ENCODE results near the gene SWT1.

The SWT1 gene

GRCh38 chr1:185289880-185290279 is 132.9 kb downstream of the SWT1 start:
- DNase-seq (ENCODE audit: low read depth), result no peak

GRCh38 chr1:185291159-185291558 is 134.2 kb downstream of the SWT1 start:
- DNase-seq (ENCODE audit: low read depth), result no peak

- no peak for DNase-seq (ENCODE audit: low read depth)
Observed at GRCh38 chr1:185291652-185292051, 134.7 kb downstream of the SWT1 start.

GRCh38 chr1:185292237-185292636 is 135.3 kb downstream of the SWT1 start:
- DNase-seq (ENCODE audit: low read depth), result no peak

- no peak for DNase-seq (ENCODE audit: low read depth)
Observed at GRCh38 chr1:185293967-185294542, 137.1 kb downstream of the SWT1 start.

GRCh38 chr1:185295091-185295490 is 138.1 kb downstream of the SWT1 start:
- no peak for DNase-seq (ENCODE audit: low read depth)

GRCh38 chr1:185297982-185298381 is 141.0 kb downstream of the SWT1 start:
- no peak for DNase-seq (ENCODE audit: low read depth)

GRCh38 chr1:185300152-185300551 is 143.2 kb downstream of the SWT1 start:
- no peak for DNase-seq (ENCODE audit: low read depth)

- no peak for DNase-seq (ENCODE audit: low read depth)
Observed at GRCh38 chr1:185305419-185305818, 148.5 kb downstream of the SWT1 start.

- DNase-seq (ENCODE audit: low read depth), result no peak
Observed at GRCh38 chr1:185308126-185308525, 151.2 kb downstream of the SWT1 start.

- DNase-seq (ENCODE audit: low read depth), result no peak
Observed at GRCh38 chr1:185309566-185309965, 152.6 kb downstream of the SWT1 start.

GRCh38 chr1:185311589-185312225 is 154.7 kb downstream of the SWT1 start:
- no peak for DNase-seq (ENCODE audit: low read depth)

- no peak for DNase-seq (ENCODE audit: low read depth)
Observed at GRCh38 chr1:185312361-185313138, 155.6 kb downstream of the SWT1 start.

- no peak for DNase-seq (ENCODE audit: low read depth)
Observed at GRCh38 chr1:185314411-185314810, 157.4 kb downstream of the SWT1 start.

- DNase-seq (ENCODE audit: low read depth), result no peak
Observed at GRCh38 chr1:185315445-185316071, 158.6 kb downstream of the SWT1 start.

- peak; percentile 85 for DNase-seq (ENCODE audit: low read depth)
Observed at GRCh38 chr1:185316163-185317033, 159.4 kb downstream of the SWT1 start.

GRCh38 chr1:185317034-185317885 is 160.3 kb downstream of the SWT1 start, which contains the start of gene IVNS1ABP:
TSS of gene IVNS1ABP (minus strand) at chr1:185317243. CDS start at chr1:185309493, 7,750 bp downstream.
- peak; percentile 93 for DNase-seq (ENCODE audit: low read depth)

GRCh38 chr1:185317886-185318310 is 160.9 kb downstream of the SWT1 start:
- DNase-seq (ENCODE audit: low read depth), result peak; percentile 79

GRCh38 chr1:185318431-185319138 is 161.6 kb downstream of the SWT1 start:
- no peak for DNase-seq (ENCODE audit: low read depth)

- no peak for DNase-seq (ENCODE audit: low read depth)
Observed at GRCh38 chr1:185319139-185319475, 162.1 kb downstream of the SWT1 start.
